H4 (cell line): ENCODE data around the gene SF3B2. TPM values are rescaled to one million over a fixed set of nuclear protein-coding genes. Genes with fewer than 3 reads are reported as not detected.
"Not testable (repeated sequence)": the region's sequence is repeated elsewhere in the genome, so short reads cannot be mapped to it uniquely, and the experiment has no call there.

Experiments
- DNase-seq: peaks from one replicate; pipeline ENCODE4 v3.0.0-alpha.2; 2015; ENCODE audit warnings: low spot score
- total RNA-seq: library from RNA; depleted of rRNA; stranded (reverse); fragments of >200 nt; shearing (Covaris generic); gene quantifications from 2 replicates; pipeline ENCODE4 v1.2.3, GENCODE V29; 2014; rRNA removed

The SF3B2 gene
- total RNA-seq, 1 experiment from 2014 or later, result 140 TPM

GRCh38 chr11:66106786-66107599 is 54.8 kb downstream of the SF3B2 start:
- DNase-seq, result no peak

- no peak for DNase-seq
These were observed 55.7 kb downstream of the SF3B2 start for GRCh38 chr11:66107600-66108510.

- DNase-seq, result no peak
These were observed 57.1 kb downstream of the SF3B2 start for GRCh38 chr11:66109294-66109693.

GRCh38 chr11:66111158-66111557 is 59.0 kb downstream of the SF3B2 start:
- DNase-seq, result no peak

- DNase-seq, result no peak
These were observed 59.9 kb downstream of the SF3B2 start for GRCh38 chr11:66112041-66112491.

GRCh38 chr11:66112601-66113499 is 60.7 kb downstream of the SF3B2 start:
- peak; percentile 57 for DNase-seq

- not testable (repeated sequence) for DNase-seq
These were observed 62.8 kb downstream of the SF3B2 start for GRCh38 chr11:66114957-66115356.

GRCh38 chr11:66115638-66116301 is 63.6 kb downstream of the SF3B2 start:
- DNase-seq, result no peak

GRCh38 chr11:66116576-66117361 is 64.6 kb downstream of the SF3B2 start:
- no peak for DNase-seq

GRCh38 chr11:66118847-66119246 is 66.7 kb downstream of the SF3B2 start:
- no peak for DNase-seq

Other genes with a start within 250 kb of the SF3B2 start
- gene SNX32, start 218.4 kb upstream of the SF3B2 start, total RNA-seq, result not detected in 2 replicates
- 1,250 and 1,621 TPM in 2 replicates for gene CFL1, start 194.2 kb upstream of the SF3B2 start, total RNA-seq
- gene MUS81, start 191.9 kb upstream of the SF3B2 start, total RNA-seq, result 13.6 and 20.0 TPM in 2 replicates
- 0.33 and 3.9 TPM in 2 replicates for gene EFEMP2, start 179.6 kb upstream of the SF3B2 start, total RNA-seq
- not detected in 2 replicates for gene CTSW, start 172.5 kb upstream of the SF3B2 start, total RNA-seq
- gene FIBP, start 163.9 kb upstream of the SF3B2 start, total RNA-seq, result 175 and 231 TPM in 2 replicates
- 35.8 and 44.2 TPM in 2 replicates for gene CCDC85B, start 161.7 kb upstream of the SF3B2 start, total RNA-seq
- 12.9 and 18.0 TPM in 2 replicates for gene FOSL1, start 152.0 kb upstream of the SF3B2 start, total RNA-seq
- gene C11orf68, start 133.3 kb upstream of the SF3B2 start, total RNA-seq, result 13.4 and 14.3 TPM in 2 replicates
- 181 and 235 TPM in 2 replicates for gene DRAP1, start 132.9 kb upstream of the SF3B2 start, total RNA-seq
- gene TSGA10IP, start 106.9 kb upstream of the SF3B2 start, total RNA-seq, result not detected in 2 replicates
- 43.3 and 43.4 TPM in 2 replicates for gene SART1, start 90.6 kb upstream of the SF3B2 start, total RNA-seq
- gene EIF1AD, start 50.2 kb upstream of the SF3B2 start, total RNA-seq, result 20.7 and 32.4 TPM in 2 replicates
- gene BANF1, start 49.9 kb upstream of the SF3B2 start, total RNA-seq, result 31.5 and 85.2 TPM in 2 replicates
- gene CST6, start 40.4 kb upstream of the SF3B2 start, total RNA-seq, result not detected in 2 replicates
- gene CATSPER1, start 25.9 kb upstream of the SF3B2 start, total RNA-seq, result 2.6 and 4.6 TPM in 2 replicates
- not detected in 2 replicates for gene GAL3ST3, start 3.2 kb upstream of the SF3B2 start, total RNA-seq
- gene PACS1, start 17.9 kb downstream of the SF3B2 start, total RNA-seq, result 7.6 and 8.9 TPM in 2 replicates
- gene KLC2, start 205.3 kb downstream of the SF3B2 start, total RNA-seq, result 9.0 and 15.1 TPM in 2 replicates
- 98.6 and 111 TPM in 2 replicates for gene RAB1B, start 216.3 kb downstream of the SF3B2 start, total RNA-seq
- gene CNIH2, start 225.8 kb downstream of the SF3B2 start, total RNA-seq, result 8.4 and 10.8 TPM in 2 replicates
- gene YIF1A, start 236.8 kb downstream of the SF3B2 start, total RNA-seq, result 114 and 120 TPM in 2 replicates
- 0.08 and 0.10 TPM in 2 replicates for gene TMEM151A, start 239.5 kb downstream of the SF3B2 start, total RNA-seq